Lower lobe of right lung (tissue), 2 donors: Measurements from ENCODE around the gene ABCC11. TPM values are rescaled to one million over a fixed set of nuclear protein-coding genes. Genes with fewer than 3 reads are reported as not detected.
A peak's percentile ranks its signal among the peaks of the same experiment; 100 is the strongest.

Experiments
- ATAC-seq, 2 donors: fragments of 200-7000 bp; cut with Tn5 transposase; one replicate each; pipeline ENCODE4 v1.9.1; 2020 to 2022; ENCODE audit warnings: mild to moderate bottlenecking in 2 of 2, moderate library complexity in 2 of 2
- DNase-seq: peaks from one replicate; pipeline ENCODE4 v3.0.0-alpha.2; 2020
- H3K27ac ChIP-seq: fragments of 200-600 bp; one replicate; pipeline ENCODE4 v1.8.0; 2022
- H3K27me3 ChIP-seq: fragments of 200-600 bp; one replicate; pipeline ENCODE4 v1.8.0; 2022; ENCODE audit warnings: low read depth
- H3K36me3 ChIP-seq: fragments of 200-600 bp; one replicate; pipeline ENCODE4 v1.8.0; 2022; ENCODE audit warnings: mild to moderate bottlenecking
- H3K4me1 ChIP-seq: fragments of 200-600 bp; one replicate; pipeline ENCODE4 v1.8.0; 2022
- H3K4me3 ChIP-seq: fragments of 200-600 bp; one replicate; pipeline ENCODE4 v1.8.0; 2022; ENCODE audit warnings: mild to moderate bottlenecking
- H3K9me3 ChIP-seq: fragments of 200-600 bp; one replicate; pipeline ENCODE4 v1.8.0; 2022
- CTCF ChIP-seq: fragments of 200-600 bp; IDR thresholded peaks from one replicate; pipeline ENCODE4 v1.8.0; 2022; ENCODE audit warnings: antibody characterized with exemption, mild to moderate bottlenecking
- intact Hi-C: fragments of 100-400 bp; cut with DNase I; formaldehyde crosslinking; loops from one replicate; pipeline ENCODE4 v1.11.0; 2022
- total RNA-seq: library from RNA; stranded (reverse); fragmentation: NEBNext Ultra II Directional; extraction: Animal tissue kit (Norgen Biotek cat#: 25700); gene quantifications from one replicate; pipeline ENCODE4 v1.2.1, GENCODE V29; 2021
- donor health status: DM: no; HTN: yes; CAD: no; lungs with severe emphysema.

The ABCC11 gene
- total RNA-seq, 1 donor from 2014 or later: not detected

GRCh38 chr16:48155926-48156789, 91.2 kb downstream of the ABCC11 start, which contains the start of gene ABCC12:
Gene ABCC12 (minus strand): TSS chr16:48155993. CDS start chr16:48146424, 9,569 bp downstream.
- intact Hi-C loops: loop anchor here (10.0 kb wide), 1 partner anchor 1011 kb away; the partner anchor contains the start of gene NETO2
- no peak for TF ChIP-seq CTCF
- H3K4me1 ChIP-seq: peaks cover 12% of the 10 kb centered on the region
- H3K9me3 ChIP-seq: no peaks in the 10 kb centered on the region
- no peaks in the 10 kb centered on the region for H3K36me3 ChIP-seq
- peak; percentile 5 to 54 for ATAC-seq
- no peaks in the 10 kb centered on the region for H3K27me3 ChIP-seq
- H3K4me3 ChIP-seq: peak within 1 kb of the TSS; percentile 27
- H3K27ac ChIP-seq: no peak within 1 kb of the TSS
- no peak for DNase-seq

- Histone ChIP-seq H3K9me3 (no peaks in the 10 kb centered on the region), H3K27ac (no peak overlapping the region), H3K4me3 (no peak overlapping the region), H3K27me3 (no peaks in the 10 kb centered on the region), H3K36me3 (no peaks in the 10 kb centered on the region), H3K4me1 (peaks cover 12% of the 10 kb centered on the region)
- intact Hi-C loops: loop anchor here (10.0 kb wide), 1 partner anchor 1009 kb away; the partner anchor contains the start of gene NETO2
- TF ChIP-seq CTCF: no peak
- no peak for DNase-seq
- no peak for ATAC-seq
Observed at GRCh38 chr16:48153774-48154173, 93.6 kb downstream of the ABCC11 start.

GRCh38 chr16:48152226-48152625, 95.1 kb downstream of the ABCC11 start:
- Histone ChIP-seq H3K4me1 (peaks cover 12% of the 10 kb centered on the region), H3K9me3 (no peaks in the 10 kb centered on the region), H3K36me3 (no peaks in the 10 kb centered on the region), H3K27me3 (no peaks in the 10 kb centered on the region), H3K4me3 (no peak overlapping the region), H3K27ac (no peak overlapping the region)
- no peak for TF ChIP-seq CTCF
- intact Hi-C loops: loop anchor here (10.0 kb wide), 1 partner anchor 1007 kb away; the partner anchor contains the start of gene NETO2
- DNase-seq: no peak
- no peak for ATAC-seq

- DNase-seq (no peak), ATAC-seq (no peak)
- Histone ChIP-seq H3K4me3 (no peak overlapping the region), H3K36me3 (no peaks in the 10 kb centered on the region), H3K4me1 (peaks cover 6% of the 10 kb centered on the region), H3K9me3 (no peaks in the 10 kb centered on the region), H3K27ac (no peak overlapping the region), H3K27me3 (no peaks in the 10 kb centered on the region)
- intact Hi-C loops: loop anchor here (10.0 kb wide), 1 partner anchor 1006 kb away; the partner anchor contains the start of gene NETO2
- no peak for TF ChIP-seq CTCF
Observed at GRCh38 chr16:48150707-48151106, 96.6 kb downstream of the ABCC11 start.

GRCh38 chr16:48146710-48147109, 100.6 kb downstream of the ABCC11 start:
- no peak for TF ChIP-seq CTCF
- Histone ChIP-seq H3K9me3 (no peaks in the 10 kb centered on the region), H3K36me3 (no peaks in the 10 kb centered on the region), H3K4me3 (no peak overlapping the region), H3K27ac (no peak overlapping the region), H3K27me3 (no peaks in the 10 kb centered on the region), H3K4me1 (no peaks in the 10 kb centered on the region)
- intact Hi-C loops: no loop called here
- ATAC-seq (no peak), DNase-seq (no peak)
